GM18526 (cell line): ENCODE measurements around the gene GPR68.

Experiments used
- POLR2A ChIP-seq: IDR thresholded peaks from 3 replicates; pipeline ENCODE4 v1.6.1; 2011; ENCODE audit not compliant: insufficient read length; ENCODE audit errors: extremely low read depth

Gene GPR68

GRCh38 chr14:91279354-91279753 lies 34.9 kb upstream of the GPR68 start:
- TF ChIP-seq POLR2A: no peak

GRCh38 chr14:91278383-91278715 lies 33.8 kb upstream of the GPR68 start:
- no peak for TF ChIP-seq POLR2A

- TF ChIP-seq POLR2A: no peak
Observed at GRCh38 chr14:91277546-91278382, 33.3 kb upstream of the GPR68 start.

GRCh38 chr14:91274796-91275195 lies 30.3 kb upstream of the GPR68 start:
- no peak for TF ChIP-seq POLR2A

- TF ChIP-seq POLR2A: no peak
Observed at GRCh38 chr14:91273885-91274273, 29.4 kb upstream of the GPR68 start.

DNA sequence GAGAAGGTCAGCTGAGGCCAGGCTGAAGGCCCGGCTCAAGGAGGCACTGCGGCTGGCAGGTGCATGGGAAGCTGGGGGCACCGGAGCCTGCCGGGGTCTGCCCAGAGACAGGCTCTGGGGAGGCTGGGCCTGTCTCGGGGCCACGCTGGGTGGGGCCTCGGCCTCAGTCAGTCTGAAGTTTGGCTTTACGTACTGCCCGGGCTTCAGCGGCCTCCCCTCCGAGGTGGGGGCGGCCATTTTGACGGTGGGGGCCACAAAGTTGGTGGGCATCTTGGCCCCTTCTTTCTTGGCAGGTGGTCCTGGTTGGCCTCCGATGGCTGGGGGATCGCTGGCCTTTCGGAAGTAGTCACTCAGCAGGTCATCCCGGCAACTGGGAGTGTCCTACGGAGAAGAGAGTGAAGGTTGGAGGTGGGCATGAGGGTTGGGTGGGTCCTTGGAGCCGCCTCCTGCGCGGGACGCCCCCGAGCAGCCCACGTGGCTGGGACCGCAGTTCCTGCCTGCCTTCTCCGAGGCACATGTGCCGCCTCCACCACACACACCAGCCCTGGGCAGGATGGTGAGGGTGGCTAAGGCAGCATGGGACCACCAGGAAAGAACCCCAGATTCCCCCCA lies 28.9 kb upstream of the GPR68 start:
- TF ChIP-seq POLR2A: no peak

DNA sequence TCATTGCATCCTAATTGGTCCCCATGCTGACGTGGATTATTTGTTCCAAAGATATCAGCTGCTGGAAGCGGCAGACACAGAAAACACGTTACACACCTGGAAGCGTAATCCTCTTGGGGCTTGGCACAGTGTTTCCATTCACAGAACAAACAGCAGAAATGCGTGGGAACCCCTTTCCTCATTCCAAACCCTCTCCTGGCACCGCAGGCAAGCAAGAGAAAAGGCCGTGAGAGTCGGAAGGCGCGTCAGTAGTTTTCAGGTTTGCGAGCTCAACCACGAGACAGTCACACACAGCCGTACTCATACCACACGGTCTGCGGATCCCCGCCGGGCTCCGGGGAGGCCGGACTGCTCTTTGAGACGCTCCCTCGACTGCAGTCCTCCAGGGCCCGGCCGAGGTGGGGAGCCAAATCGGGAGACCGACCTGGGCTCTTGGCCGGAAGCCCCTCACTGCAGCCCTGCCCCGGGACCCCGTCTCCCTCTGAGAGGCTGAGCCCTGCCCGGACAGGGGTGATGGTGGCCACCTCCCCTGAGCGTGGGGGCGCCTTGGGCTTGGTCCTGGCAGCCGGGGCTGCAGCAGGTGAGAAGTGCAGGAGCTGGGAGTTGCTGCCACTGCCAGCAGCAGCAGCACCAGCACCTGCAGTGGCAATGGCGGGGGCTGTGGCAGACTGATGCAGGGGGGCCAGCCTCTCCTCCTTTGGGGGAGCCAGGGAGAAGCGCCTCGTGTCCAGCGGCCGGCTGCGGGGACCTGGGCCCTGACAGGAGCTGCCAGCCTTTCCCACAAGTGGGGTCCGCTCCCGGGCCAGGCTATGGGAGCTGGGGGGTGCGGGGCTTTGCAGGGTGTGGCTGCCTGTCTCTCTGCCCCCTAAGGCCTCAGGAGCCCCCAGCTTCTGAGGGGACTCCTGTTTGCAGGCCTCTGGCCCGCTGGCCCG lies 28.1 kb upstream of the GPR68 start:
- no peak for TF ChIP-seq POLR2A

DNA sequence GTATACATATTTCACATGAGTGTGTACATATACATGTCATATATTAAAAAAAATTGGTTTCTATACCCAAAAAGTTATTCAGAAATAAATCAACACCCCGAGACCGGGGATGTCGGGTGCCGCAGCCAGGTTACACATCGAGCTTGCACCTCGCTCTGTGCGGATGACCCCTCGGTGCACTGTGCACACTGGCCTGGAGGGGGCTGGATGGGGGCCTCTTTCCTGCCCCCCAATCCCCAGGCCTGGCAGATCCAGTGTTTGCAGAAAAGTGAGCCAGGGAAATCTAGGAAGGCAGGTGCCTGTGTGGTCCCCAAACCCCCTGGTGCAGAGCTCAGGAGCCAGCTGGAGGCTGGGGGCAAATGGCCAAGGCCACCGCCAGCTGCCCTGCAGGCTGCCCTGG lies 27.1 kb upstream of the GPR68 start:
- TF ChIP-seq POLR2A: no peak

- no peak for TF ChIP-seq POLR2A
Observed at GRCh38 chr14:91270619-91271018, 26.1 kb upstream of the GPR68 start.

GRCh38 chr14:91270188-91270587 lies 25.7 kb upstream of the GPR68 start:
- no peak for TF ChIP-seq POLR2A

GRCh38 chr14:91269076-91269991 lies 24.8 kb upstream of the GPR68 start:
- no peak for TF ChIP-seq POLR2A

GRCh38 chr14:91267965-91268437 lies 23.5 kb upstream of the GPR68 start:
- TF ChIP-seq POLR2A: no peak

DNA sequence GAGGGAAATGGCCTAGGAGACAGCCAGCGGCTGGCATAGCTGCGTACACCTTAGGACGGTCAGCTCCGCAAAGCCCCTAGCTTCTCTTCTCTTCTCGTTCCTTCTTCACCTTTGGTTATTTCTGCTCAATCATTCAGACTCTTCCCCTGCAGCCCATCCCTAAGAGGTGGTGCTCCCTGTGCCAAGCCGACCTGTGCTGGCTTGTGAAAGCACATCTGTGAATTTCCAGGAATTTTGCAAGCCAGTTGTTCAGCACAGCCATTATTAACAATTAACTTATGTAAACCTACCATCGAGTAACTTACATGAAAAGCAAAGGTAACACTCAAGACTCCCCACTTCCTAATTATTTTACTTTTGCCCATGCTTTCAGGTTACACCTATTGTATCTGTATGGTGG lies 20.9 kb upstream of the GPR68 start:
- no peak for TF ChIP-seq POLR2A

DNA sequence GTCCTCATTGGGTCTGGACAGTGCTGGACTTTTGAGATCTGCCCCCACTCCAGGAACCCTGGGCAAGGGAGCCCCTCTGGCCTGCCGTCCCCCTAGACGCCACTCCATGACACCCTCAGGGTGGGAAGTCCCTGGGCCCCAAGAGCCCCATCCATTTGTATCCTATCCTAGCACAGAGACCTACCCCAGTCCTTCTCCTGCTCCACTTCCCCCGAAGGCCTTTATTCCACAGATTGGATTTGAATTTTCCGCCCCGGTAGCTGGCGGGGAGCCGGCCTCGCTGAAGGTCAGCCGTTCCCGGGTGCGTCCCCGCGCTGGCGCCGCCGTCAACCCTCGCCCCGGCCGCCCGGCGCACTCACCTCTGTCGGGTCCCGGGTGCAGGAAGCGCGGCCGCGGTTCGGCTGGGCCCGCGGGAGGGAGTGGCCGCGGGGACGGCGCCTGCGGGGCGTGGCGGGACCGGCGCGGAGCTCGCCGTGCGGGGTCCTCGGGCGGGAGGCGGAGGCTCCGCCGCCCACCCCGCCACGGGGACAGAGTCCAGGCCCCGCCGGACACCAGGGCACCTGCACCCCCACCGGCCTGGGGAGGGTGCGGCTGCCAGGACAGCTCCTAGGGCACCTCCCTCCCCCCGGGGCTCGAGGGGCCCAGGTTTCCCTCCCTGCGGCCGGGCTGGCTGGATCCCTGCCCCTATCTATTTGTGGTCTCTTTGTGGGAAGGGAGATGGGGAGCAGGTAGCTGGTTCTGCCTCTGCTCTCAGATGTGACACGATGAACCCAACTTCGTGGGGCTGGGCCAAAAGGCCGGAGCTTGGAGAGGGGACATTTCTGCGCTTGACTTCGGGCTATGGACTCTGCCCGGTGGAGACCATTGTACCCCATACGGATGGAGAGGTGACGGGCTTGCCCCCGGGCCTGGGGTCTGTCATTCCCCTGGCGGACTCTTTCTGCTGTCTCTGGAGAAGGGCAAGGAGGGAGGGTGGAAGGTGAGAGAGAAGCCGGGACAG lies 19.9 kb upstream of the GPR68 start:
- no peak for TF ChIP-seq POLR2A

DNA sequence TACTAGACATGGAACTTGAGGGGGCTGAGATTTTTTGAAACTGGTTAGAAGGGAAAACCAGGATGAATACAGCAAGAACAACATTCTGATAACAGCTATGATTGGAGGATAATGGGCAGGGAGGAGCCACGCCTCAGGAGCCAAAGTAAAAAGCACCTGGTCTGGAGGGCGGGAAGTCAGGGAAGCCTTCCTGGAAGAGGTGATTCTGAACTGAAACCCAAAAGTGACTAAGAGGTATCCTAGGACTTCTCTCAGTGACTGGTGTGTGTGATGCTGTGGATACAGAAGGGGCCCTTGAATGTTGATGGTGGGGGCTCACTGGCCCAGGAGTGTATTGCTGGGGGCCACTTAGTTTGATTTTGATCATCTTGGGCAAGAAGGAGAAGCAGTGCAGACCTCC lies 18.8 kb upstream of the GPR68 start:
- TF ChIP-seq POLR2A: no peak
